Esophagus squamous epithelium (tissue), 5 donors: Measurements from ENCODE around the gene LDHA. TPM values are rescaled to one million over a fixed set of nuclear protein-coding genes. Genes with fewer than 3 reads are reported as not detected.

ENCODE experiments used
- DNase-seq: peaks from one replicate; lab custom pipeline; 2025; lab: John Stamatoyannopoulos, UW
- H3K27ac ChIP-seq, 4 donors: fragments of 200-600 bp; sonication (generic); one replicate each; pipeline ENCODE4 v1.5.1; 2016 to 2019; ENCODE audit warnings: mild to moderate bottlenecking in 1 of 4
- H3K27me3 ChIP-seq, 4 donors: fragments of 200-600 bp; sonication (generic); 1 replicate in 3 of 4; 2 replicates in 1 of 4; pipeline versions ENCODE4 v1.5.1 to v1.6.0; 2017 to 2021; ENCODE audit warnings: antibody characterized with exemption in 1 of 4
- H3K36me3 ChIP-seq, 3 donors: fragments of 200-600 bp; sonication (generic); one replicate each; pipeline ENCODE4 v1.5.1; 2016 to 2019
- H3K4me1 ChIP-seq, 3 donors: fragments of 200-600 bp; sonication (generic); one replicate each; pipeline ENCODE4 v1.5.1; 2017 to 2019
- H3K4me3 ChIP-seq, 4 donors: fragments of 200-600 bp; sonication (generic); 1 replicate in 3 of 4; 2 replicates in 1 of 4; pipeline ENCODE4 v1.5.1; 2016 to 2019; ENCODE audit warnings: mild to moderate bottlenecking in 2 of 4, moderate library complexity in 1 of 4
- H3K9me3 ChIP-seq, 3 donors: fragments of 200-600 bp; sonication (generic); one replicate each; pipeline ENCODE4 v1.5.1; 2016 to 2019
- CTCF ChIP-seq, 6 experiments: fragments of 450-650 bp in 4 of 6; fragments of 200-600 bp in 2 of 6; sonication (generic) in 2 of 6; IDR thresholded peaks; one replicate each; pipeline ENCODE4 v1.5.1; 2016 to 2019; ENCODE audit warnings: antibody characterized with exemption in 6 of 6, mild to moderate bottlenecking in 4 of 6, moderate library complexity in 4 of 6
- POLR2A ChIP-seq, 4 donors: fragments of 450-650 bp; IDR thresholded peaks; one replicate each; pipeline ENCODE4 v1.6.1; 2017; ENCODE audit warnings: antibody characterized with exemption in 4 of 4, mild to moderate bottlenecking in 4 of 4, moderate library complexity in 3 of 4
- WGBS, 2 donors: methylation state at CpG; one replicate each; pipeline ENCODE4 v1.1.5; 2018; 5-methylcytosine and 5-hydroxymethylcytosine counted together
- intact Hi-C: fragments of 100-400 bp; cut with DNase I; formaldehyde crosslinking; loops from one replicate; pipeline ENCODE4 v1.15.0; 2022
- small RNA-seq, 4 donors: library from RNA; depleted of rRNA; stranded (forward); fragments of <200 nt; gene quantifications; one replicate each; pipeline ENCODE3, GENCODE V24; 2016
- total RNA-seq, 4 donors: library from RNA; depleted of rRNA; stranded (reverse); fragments of >200 nt; gene quantifications; one replicate each; pipeline ENCODE4 v1.1.0, GENCODE V29; 2016
- donor health status: DM: yes; HTN: yes; CAD: no.

LDHA gene
- total RNA-seq, 4 donors from 2014 or later = 515 to 1,072 (median 673) TPM

GRCh38 chr11:18455686-18456372 lies 61.5 kb downstream of the LDHA start, which contains the start of gene LDHAL6A:
Gene LDHAL6A, plus strand, starts transcription at chr11:18455856. Its CDS starts 825 bp downstream, at chr11:18456681.
- no peak for DNase-seq
- no peaks in the 10 kb centered on the region for H3K36me3 ChIP-seq
- no peak within 1 kb of the TSS for H3K27ac ChIP-seq
- intact Hi-C loops = no loop called here
- no peaks in the 10 kb centered on the region for H3K9me3 ChIP-seq
- no peaks in the 10 kb centered on the region for H3K4me1 ChIP-seq
- 62 to 70% methylated on average over 19 to 34 of the region's 47 CpGs for WGBS, 2 donors
- TF ChIP-seq CTCF (IDR thresholded peaks at IDR 0.05) = no peak
- TF ChIP-seq POLR2A (IDR thresholded peaks at IDR 0.05) = no peak
- peaks cover 0 to 31% (median 0%) of the 10 kb centered on the region in 4 donors for H3K27me3 ChIP-seq
- H3K4me3 ChIP-seq = no peak within 1 kb of the TSS

DNA sequence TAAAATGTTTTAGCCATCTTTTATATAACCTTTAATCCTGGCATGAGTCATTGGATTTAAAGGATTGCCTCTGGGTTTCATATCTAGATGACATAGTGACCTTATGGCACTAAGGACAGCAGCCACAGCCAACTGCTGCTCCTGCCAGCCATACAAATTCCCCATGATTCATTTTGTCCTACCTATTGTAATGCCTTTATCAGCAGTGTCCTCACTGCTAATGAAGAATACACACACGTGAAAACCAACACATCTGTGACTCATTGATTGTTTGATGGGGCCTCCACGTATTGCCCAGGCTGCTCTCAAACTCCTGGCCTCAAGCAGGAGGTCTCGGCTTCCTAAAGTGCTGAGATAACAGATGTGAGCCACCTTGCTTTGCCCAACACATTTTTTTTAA lies 63.1 kb downstream of the LDHA start:
- H3K4me3 ChIP-seq = no peak overlapping the region
- no peak for TF ChIP-seq CTCF (IDR thresholded peaks at IDR 0.05)
- WGBS, 2 donors = 18 to 45% methylated on average over 3 of the region's 3 CpGs
- no peak overlapping the region for H3K27ac ChIP-seq
- no peak for DNase-seq
- no peaks in the 10 kb centered on the region for H3K36me3 ChIP-seq
- intact Hi-C loops = no loop called here
- no peaks in the 10 kb centered on the region for H3K9me3 ChIP-seq
- peaks cover 0 to 26% (median 0%) of the 10 kb centered on the region in 4 donors for H3K27me3 ChIP-seq
- H3K4me1 ChIP-seq = no peaks in the 10 kb centered on the region

Small RNAs within 50 kb of the gene (small RNA-seq; reads per million reads assigned to genes)
- 0 to 0.45 (median 0.20) reads per million in 4 donors for gene MIR3159

Other genes with a start within 250 kb of the LDHA start
- not detected for gene MRGPRX4, start 221.7 kb upstream of the LDHA start, total RNA-seq
- 1 to 10 TPM in 1 of 4 donors, not detected in 3; 1.3 TPM for gene SAA4, start 157.8 kb upstream of the LDHA start, total RNA-seq
- 10 to 100 TPM in 2 of 4 donors, 1 to 10 TPM in 1, not detected in 1; 5.4 to 79.8 (median 12.9) TPM for gene SAA2, start 145.9 kb upstream of the LDHA start, total RNA-seq
- 100 to 1,000 TPM in 1 of 4 donors, 10 to 100 TPM in 2, 1 to 10 TPM in 1; 2.3 to 207 (median 22.6) TPM for gene SAA1, start 128.3 kb upstream of the LDHA start, total RNA-seq
- 10 to 100 TPM; 10.8 to 21.2 (median 15.5) TPM for gene HPS5, start 72.4 kb upstream of the LDHA start, total RNA-seq
- gene GTF2H1, start 72.0 kb upstream of the LDHA start, total RNA-seq = 10 to 100 TPM; 33.5 to 77.4 (median 54.8) TPM
- gene LDHC, start 17.8 kb downstream of the LDHA start, total RNA-seq = not detected
- gene LDHAL6A, start 61.3 kb downstream of the LDHA start, total RNA-seq = not detected
- gene TSG101, start 132.4 kb downstream of the LDHA start, total RNA-seq = 100 to 1,000 TPM in 2 of 4 donors, 10 to 100 TPM in 2; 76.5 to 114 (median 89.2) TPM
- 10 to 100 TPM; 15.4 to 33.2 (median 21.1) TPM for gene UEVLD, start 194.2 kb downstream of the LDHA start, total RNA-seq
- gene MISFA, start 205.2 kb downstream of the LDHA start, total RNA-seq = 1 to 10 TPM in 2 of 4 donors, not detected in 2; 1.4 to 2.5 TPM
- gene SPTY2D1, start 239.8 kb downstream of the LDHA start, total RNA-seq = 10 to 100 TPM; 16.6 to 30.9 (median 19.0) TPM